Vagina (tissue), 2 donors: Measurements from ENCODE around the gene FUBP1. TPM values are rescaled to one million over a fixed set of nuclear protein-coding genes. Genes with fewer than 3 reads are reported as not detected.

Experiments
- DNase-seq, 2 donors: peaks; one replicate each; pipeline ENCODE4 v3.0.0-alpha.2; 2017; ENCODE audit errors: extremely low spot score in 2 of 2
- H3K27ac ChIP-seq: fragments of 200-600 bp; sonication (generic); one replicate; pipeline ENCODE4 v1.5.1; 2019
- H3K27me3 ChIP-seq: fragments of 200-600 bp; sonication (generic); one replicate; pipeline ENCODE4 v1.5.1; 2019
- H3K36me3 ChIP-seq, 2 donors: fragments of 200-600 bp; sonication (generic); one replicate each; pipeline ENCODE4 v1.5.1; 2017 to 2019
- H3K4me1 ChIP-seq: fragments of 200-600 bp; sonication (generic); one replicate; pipeline ENCODE4 v1.5.1; 2019
- H3K4me3 ChIP-seq, 2 donors: fragments of 200-600 bp; sonication (generic); 1 replicate in 1 of 2; 2 replicates in 1 of 2; pipeline ENCODE4 v1.5.1; 2016 to 2019
- H3K9me3 ChIP-seq: fragments of 200-600 bp; sonication (generic); one replicate; pipeline ENCODE4 v1.5.1; 2019
- CTCF ChIP-seq, 3 experiments: fragments of 450-650 bp in 2 of 3; fragments of 200-600 bp in 1 of 3; sonication (generic) in 1 of 3; IDR thresholded peaks; one replicate each; pipeline ENCODE4 v1.5.1; 2017 to 2019; ENCODE audit warnings: antibody characterized with exemption in 3 of 3, mild to moderate bottlenecking in 2 of 3, moderate library complexity in 2 of 3
- POLR2A ChIP-seq, 2 donors: fragments of 450-650 bp; IDR thresholded peaks; one replicate each; pipeline ENCODE4 v1.6.1; 2017; ENCODE audit warnings: antibody characterized with exemption in 2 of 2, mild to moderate bottlenecking in 2 of 2, moderate library complexity in 2 of 2
- POLR2AphosphoS5 ChIP-seq, 2 donors: sonication (generic); formaldehyde crosslinking; IDR thresholded peaks; one replicate each; pipeline ENCODE4 v1.9.0; 2017; ENCODE audit warnings: antibody characterized with exemption in 2 of 2, mild to moderate bottlenecking in 2 of 2, low read depth in 1 of 2; ENCODE audit not compliant: insufficient read depth in 1 of 2
- intact Hi-C: fragments of 100-400 bp; cut with DNase I; formaldehyde crosslinking; loops from one replicate; pipeline ENCODE4 v1.15.1; 2023
- total RNA-seq: library from RNA; depleted of rRNA; stranded (reverse); fragments of >200 nt; gene quantifications from one replicate; pipeline ENCODE4 v1.2.3, GENCODE V29; 2016

The FUBP1 gene
- total RNA-seq, 1 donor from 2014 or later, result 85.7 TPM

DNA sequence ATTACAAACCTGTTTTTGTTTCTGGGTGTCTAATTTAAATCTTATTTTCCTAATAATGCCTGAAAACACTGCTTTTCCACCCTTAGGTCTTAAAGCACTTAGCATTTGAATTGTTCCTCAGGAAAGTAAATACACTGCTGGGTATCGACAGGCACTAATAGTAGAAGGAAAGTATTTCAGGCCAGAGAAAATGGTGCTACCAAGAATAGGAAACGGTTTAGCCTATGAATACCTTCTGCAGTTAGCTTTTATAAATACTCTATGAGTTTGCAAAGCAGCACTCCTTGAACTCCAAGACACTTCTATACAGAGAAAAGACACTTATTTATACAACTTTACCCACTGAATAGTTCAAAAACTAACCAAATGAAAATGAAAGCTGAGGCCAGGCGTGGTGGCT is 6.8 kb downstream of the FUBP1 start:
- intact Hi-C loops, result no loop called here
- no peaks in the 10 kb centered on the region for H3K9me3 ChIP-seq
- no peak for DNase-seq
- no peaks in the 10 kb centered on the region for H3K27me3 ChIP-seq
- TF ChIP-seq POLR2AphosphoS5 (IDR thresholded peaks at IDR 0.05; ENCODE audit: insufficient read depth in 1 of 2, low read depth in 1 of 2), result no peak
- TF ChIP-seq CTCF (IDR thresholded peaks at IDR 0.05), result no peak
- TF ChIP-seq POLR2A (IDR thresholded peaks at IDR 0.05), result no peak
- peaks cover 83% of the 10 kb centered on the region for H3K4me1 ChIP-seq
- H3K36me3 ChIP-seq, result peaks cover 0 to 34% of the 10 kb centered on the region in 2 donors
- no peak overlapping the region for H3K4me3 ChIP-seq
- no peak overlapping the region for H3K27ac ChIP-seq

DNA sequence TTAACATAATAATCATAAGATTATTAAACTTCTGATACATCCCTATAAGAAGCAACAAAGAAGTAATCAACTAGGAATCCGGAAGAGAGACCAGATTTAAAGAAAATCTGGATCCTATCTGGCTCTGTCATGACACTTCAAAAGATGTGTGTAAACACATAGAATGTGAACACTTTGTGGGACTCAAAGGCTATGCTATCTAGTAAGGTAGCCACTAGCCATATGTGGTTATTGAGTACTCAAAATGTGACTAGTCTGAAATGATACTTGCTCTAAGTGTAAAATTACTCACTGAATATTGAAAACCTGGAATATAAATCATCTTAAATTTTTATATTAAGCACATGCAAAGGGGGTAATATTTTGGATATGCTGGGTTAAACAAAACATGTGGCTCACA is 8.7 kb downstream of the FUBP1 start:
- Histone ChIP-seq H3K27me3 (no peaks in the 10 kb centered on the region), H3K4me3 (no peak overlapping the region), H3K4me1 (peaks cover 64% of the 10 kb centered on the region), H3K36me3 (peaks cover 0 to 52% of the 10 kb centered on the region in 2 donors), H3K27ac (no peak overlapping the region), H3K9me3 (no peaks in the 10 kb centered on the region)
- TF ChIP-seq CTCF (IDR thresholded peaks at IDR 0.05), result no peak
- DNase-seq, result no peak
- intact Hi-C loops, result no loop called here

DNA sequence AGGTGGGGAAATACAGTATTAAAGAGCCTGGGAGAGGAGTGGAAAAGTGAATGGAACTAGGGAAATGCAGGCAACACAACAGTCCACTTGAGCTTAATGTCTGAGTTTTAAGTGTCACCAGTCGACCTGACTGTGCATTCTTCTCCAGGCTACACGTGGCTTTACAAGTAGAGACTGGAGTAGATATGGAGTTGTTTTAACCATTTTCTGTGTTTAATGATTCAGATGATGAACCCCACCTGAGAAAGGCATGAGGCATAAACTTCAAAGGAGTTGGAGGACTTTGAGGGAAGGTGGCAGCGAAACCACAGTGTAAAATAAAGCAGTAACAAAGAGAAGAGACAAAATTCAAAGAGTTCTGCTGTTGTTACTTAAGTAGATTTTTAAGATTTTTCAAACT is 12.6 kb downstream of the FUBP1 start:
- Histone ChIP-seq H3K9me3 (no peaks in the 10 kb centered on the region), H3K27ac (no peak overlapping the region), H3K27me3 (no peaks in the 10 kb centered on the region), H3K4me1 (peaks cover 27% of the 10 kb centered on the region), H3K36me3 (peaks cover 0 to 90% of the 10 kb centered on the region in 2 donors), H3K4me3 (no peak overlapping the region)
- intact Hi-C loops, result no loop called here
- no peak for TF ChIP-seq POLR2A (IDR thresholded peaks at IDR 0.05)
- TF ChIP-seq POLR2AphosphoS5 (IDR thresholded peaks at IDR 0.05; ENCODE audit: insufficient read depth in 1 of 2, low read depth in 1 of 2), result no peak
- no peak for DNase-seq

DNA sequence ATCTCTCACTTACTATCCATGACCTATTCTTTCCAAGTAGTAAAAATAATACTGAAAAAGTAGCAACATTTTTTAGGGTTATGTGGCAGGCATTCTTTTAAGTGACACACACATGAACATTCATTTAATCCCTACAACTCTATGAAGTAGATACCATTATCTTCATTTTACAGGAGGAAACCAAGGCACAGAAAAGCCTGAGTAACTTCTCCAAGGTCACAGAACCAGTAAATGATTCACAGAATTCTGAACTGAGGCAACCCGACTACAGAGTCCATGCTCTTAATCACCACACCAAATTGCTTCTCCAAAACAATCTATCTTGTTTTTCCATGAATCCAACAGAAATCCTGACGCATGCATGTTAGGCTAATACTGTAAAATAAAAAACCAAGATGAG is 17.5 kb downstream of the FUBP1 start:
- Histone ChIP-seq H3K4me1 (no peaks in the 10 kb centered on the region), H3K27ac (no peak overlapping the region), H3K36me3 (peaks cover 0 to 90% of the 10 kb centered on the region in 2 donors), H3K9me3 (no peaks in the 10 kb centered on the region), H3K27me3 (no peaks in the 10 kb centered on the region), H3K4me3 (no peak overlapping the region)
- TF ChIP-seq POLR2A (IDR thresholded peaks at IDR 0.05), result no peak
- no peak for TF ChIP-seq CTCF (IDR thresholded peaks at IDR 0.05)
- intact Hi-C loops, result no loop called here
- DNase-seq, result no peak

- Histone ChIP-seq H3K36me3 (peaks cover 4 to 89% of the 10 kb centered on the region in 2 donors), H3K4me1 (no peaks in the 10 kb centered on the region), H3K27ac (no peak overlapping the region), H3K9me3 (no peaks in the 10 kb centered on the region), H3K4me3 (no peak overlapping the region), H3K27me3 (no peaks in the 10 kb centered on the region)
- TF ChIP-seq POLR2AphosphoS5 (IDR thresholded peaks at IDR 0.05; ENCODE audit: insufficient read depth in 1 of 2, low read depth in 1 of 2), result no peak
- no peak for DNase-seq
- intact Hi-C loops, result no loop called here
These were observed 20.0 kb downstream of the FUBP1 start for GRCh38 chr1:77958850-77959249.

DNA sequence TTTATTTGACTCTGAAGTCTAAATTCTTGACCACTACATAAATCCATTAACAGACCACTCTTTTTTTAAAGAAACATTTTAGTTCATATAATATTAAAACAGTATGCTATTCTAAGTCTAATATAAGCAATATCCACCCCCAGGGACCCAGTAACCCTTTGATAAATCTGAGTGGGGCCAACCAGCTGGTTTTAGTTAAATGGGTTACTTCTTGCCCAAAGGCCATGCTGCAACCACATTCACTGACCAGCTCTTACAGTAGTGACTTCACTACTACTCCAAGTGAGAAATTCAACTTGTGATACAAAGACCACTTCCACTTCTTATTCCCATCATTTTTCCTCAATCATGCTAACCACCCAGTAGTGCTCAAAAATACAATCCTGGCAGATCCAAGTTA is 20.5 kb downstream of the FUBP1 start:
- Histone ChIP-seq H3K4me1 (no peaks in the 10 kb centered on the region), H3K27ac (no peak overlapping the region), H3K4me3 (no peak overlapping the region), H3K36me3 (peaks cover 4 to 89% of the 10 kb centered on the region in 2 donors), H3K27me3 (no peaks in the 10 kb centered on the region), H3K9me3 (no peaks in the 10 kb centered on the region)
- intact Hi-C loops, result no loop called here
- DNase-seq, result no peak
- TF ChIP-seq CTCF (IDR thresholded peaks at IDR 0.05) (no peak), POLR2AphosphoS5 (IDR thresholded peaks at IDR 0.05; ENCODE audit: insufficient read depth in 1 of 2, low read depth in 1 of 2) (no peak), POLR2A (IDR thresholded peaks at IDR 0.05) (no peak)
